GM23338 (cell line): Measurements from ENCODE around the gene COG7. TPM values are rescaled to one million over a fixed set of nuclear protein-coding genes. Genes with fewer than 3 reads are reported as not detected.

Source experiments
- ATAC-seq: fragments of 200-7000 bp; cut with Tn5 transposase; 3 replicates; pipeline ENCODE4 v1.9.1; 2020
- DNase-seq: peaks from one replicate; pipeline ENCODE4 v3.0.0-alpha.2; 2015; ENCODE audit warnings: low spot score
- H2AFZ ChIP-seq: fragments of 200-600 bp; sonication (generic); 2 replicates; pipeline ENCODE4 v1.8.0; 2016; ENCODE audit warnings: antibody characterized with exemption, mild to moderate bottlenecking, moderate library complexity
- H3F3A ChIP-seq: fragments of 200-600 bp; sonication (generic); replicated peaks from 2 replicates; pipeline ENCODE4 v1.8.0; 2017; ENCODE audit warnings: antibody characterized with exemption, mixed run types, low read depth
- H3K27ac ChIP-seq: fragments of 200-600 bp; sonication (generic); 2 replicates; pipeline ENCODE4 v1.6.1; 2016; ENCODE audit warnings: low read depth
- H3K27me3 ChIP-seq: fragments of 200-600 bp; sonication (generic); 2 replicates; pipeline ENCODE4 v1.8.0; 2016; ENCODE audit warnings: mild to moderate bottlenecking, mixed run types, moderate library complexity; ENCODE audit not compliant: insufficient read depth
- H3K36me3 ChIP-seq: fragments of 200-600 bp; sonication (generic); 2 replicates; pipeline ENCODE4 v1.8.0; 2016; ENCODE audit warnings: mild to moderate bottlenecking; ENCODE audit not compliant: insufficient read depth
- H3K4me1 ChIP-seq: fragments of 200-600 bp; sonication (generic); 2 replicates; pipeline ENCODE4 v1.8.0; 2016; ENCODE audit warnings: mild to moderate bottlenecking, moderate library complexity; ENCODE audit not compliant: insufficient read depth
- H3K4me2 ChIP-seq: fragments of 200-600 bp; sonication (generic); 2 replicates; pipeline ENCODE4 v1.7.1; 2017; ENCODE audit warnings: mixed run types
- H3K4me3 ChIP-seq: fragments of 200-600 bp; sonication (generic); 2 replicates; pipeline ENCODE4 v1.6.1; 2016; ENCODE audit warnings: mixed run types
- H3K79me2 ChIP-seq: fragments of 200-600 bp; sonication (generic); replicated peaks from 2 replicates; pipeline ENCODE4 v1.8.0; 2017; ENCODE audit warnings: mild to moderate bottlenecking; ENCODE audit not compliant: insufficient read depth
- H3K9me2 ChIP-seq: fragments of 200-600 bp; sonication (generic); 2 replicates; pipeline ENCODE4 v1.8.0; 2017; ENCODE audit not compliant: insufficient read depth
- H4K20me1 ChIP-seq: fragments of 200-600 bp; sonication (generic); replicated peaks from 2 replicates; pipeline ENCODE4 v1.8.0; 2017; ENCODE audit warnings: mild to moderate bottlenecking; ENCODE audit not compliant: insufficient read depth
- H3K27ac Mint-ChIP-seq: 2 replicates; pipeline ENCODE4 v1.8.0; 2020; ENCODE audit warnings: inconsistent platforms, mild to moderate bottlenecking, moderate library complexity, mixed read lengths
- H3K27me3 Mint-ChIP-seq: 3 replicates; pipeline ENCODE4 v1.8.0; 2022; ENCODE audit warnings: low read depth, mild to moderate bottlenecking, moderate library complexity, mixed read lengths, inconsistent platforms; ENCODE audit not compliant: insufficient read depth, poor library complexity
- H3K36me3 Mint-ChIP-seq: 3 replicates; pipeline ENCODE4 v1.8.0; 2021; ENCODE audit warnings: low read depth, mild to moderate bottlenecking, inconsistent platforms, moderate library complexity, mixed read lengths
- H3K4me1 Mint-ChIP-seq: 3 replicates; pipeline ENCODE4 v1.8.0; 2020; ENCODE audit warnings: mild to moderate bottlenecking, inconsistent platforms, mixed read lengths
- H3K4me3 Mint-ChIP-seq: 3 replicates; pipeline ENCODE4 v1.8.0; 2021; ENCODE audit warnings: moderate library complexity, mild to moderate bottlenecking, inconsistent platforms, mixed read lengths
- H3K9me3 Mint-ChIP-seq: 3 replicates; pipeline ENCODE4 v1.8.0; 2020; ENCODE audit warnings: moderate library complexity, mild to moderate bottlenecking, inconsistent platforms, mixed read lengths
- CREB1 ChIP-seq: fragments of 250-450 bp; sonication (Bioruptor Pico); IDR thresholded peaks from 2 replicates; pipeline ENCODE4 v1.5.0; 2020; ENCODE audit warnings: low read depth, mild to moderate bottlenecking, moderate library complexity
- EZH2 ChIP-seq: fragments of 200-600 bp; sonication (generic); IDR thresholded peaks from one replicate; pipeline ENCODE4 v1.8.0; 2017; ENCODE audit warnings: antibody characterized with exemption, mild to moderate bottlenecking, low read depth; ENCODE audit not compliant: unreplicated experiment
- EZH2phosphoT487 ChIP-seq: fragments of 200-600 bp; sonication (generic); IDR thresholded peaks from one replicate; pipeline ENCODE4 v1.8.1; 2018; ENCODE audit warnings: antibody characterized with exemption; ENCODE audit not compliant: unreplicated experiment
- JUNB ChIP-seq: IDR thresholded peaks from one replicate; pipeline ENCODE4 v1.6.1; 2016; ENCODE audit warnings: antibody characterized with exemption; ENCODE audit not compliant: unreplicated experiment
- NANOG ChIP-seq: IDR thresholded peaks from 2 replicates; pipeline ENCODE4 v1.6.1; 2016; ENCODE audit warnings: antibody characterized with exemption, borderline replicate concordance
- POLR2AphosphoS5 ChIP-seq: IDR thresholded peaks from 2 replicates; pipeline ENCODE4 v1.6.1; 2016; ENCODE audit warnings: antibody characterized with exemption, low read depth
- REST ChIP-seq: IDR thresholded peaks from one replicate; pipeline ENCODE4 v1.6.1; 2018; ENCODE audit warnings: antibody characterized with exemption; ENCODE audit not compliant: unreplicated experiment
- STAT1 ChIP-seq: IDR thresholded peaks from one replicate; pipeline ENCODE4 v1.6.1; 2016; ENCODE audit warnings: antibody characterized with exemption; ENCODE audit not compliant: unreplicated experiment
- ZNF114 ChIP-seq: fragments of 250-450 bp; sonication (Bioruptor Pico); IDR thresholded peaks from 2 replicates; pipeline ENCODE4 v1.5.0; 2020; ENCODE audit warnings: mild to moderate bottlenecking, moderate library complexity
- ZNF331 ChIP-seq: fragments of 250-450 bp; sonication (Bioruptor Pico); IDR thresholded peaks from 2 replicates; pipeline ENCODE4 v1.5.0; 2020; ENCODE audit warnings: low read depth, mild to moderate bottlenecking, moderate library complexity
- polyA plus RNA-seq: library from polyadenylated mRNA; unstranded; fragments of >200 nt; fragmentation: Nextera tagmentation; extraction: Ambion mirVana; gene quantifications from 2 replicates; pipeline ENCODE4 v1.2.1, GENCODE V29; 2016
- total RNA-seq: library from RNA; depleted of rRNA; stranded (reverse); fragments of >200 nt; shearing (Covaris generic); gene quantifications from 2 replicates; pipeline ENCODE4 v1.2.3, GENCODE V29; 2014
- TF ChIP-seq, protein P1 (sequence below), 2 experiments: fragments of 200-600 bp in 1 of 2; sonication (generic) in 1 of 2; conservative IDR thresholded peaks; 2 replicates each; pipeline versions ENCODE4 v1.5.1 to v1.6.1; 2016 to 2017; ENCODE audit warnings: antibody characterized with exemption in 2 of 2, low read depth in 2 of 2, mild to moderate bottlenecking in 2 of 2, moderate library complexity in 1 of 2
- TF ChIP-seq, protein P2 (sequence below): fragments of 250-450 bp; sonication (Bioruptor Pico); IDR thresholded peaks from 2 replicates; pipeline ENCODE4 v1.5.0; 2020; ENCODE audit warnings: mild to moderate bottlenecking, moderate library complexity
- TF ChIP-seq, protein P3 (sequence below): IDR thresholded peaks from 2 replicates; pipeline ENCODE4 v1.6.1; 2016; ENCODE audit warnings: antibody characterized with exemption

The COG7 gene
- total and polyA plus RNA-seq, 2 experiments from 2014 or later, result 9.2 to 20.0 TPM

GRCh38 chr16:23384878-23385277 is 68.1 kb downstream of the COG7 start:
- no peaks in the 10 kb centered on the region for H4K20me1 ChIP-seq
- H3K27ac Mint-ChIP-seq, result no peak overlapping the region
- DNase-seq, result no peak
- no peak overlapping the region for H3K27ac ChIP-seq
- H2AFZ ChIP-seq, result no peak overlapping the region
- peaks cover 4% of the 10 kb centered on the region; the same call in 2 of the 3 replicates for H3K36me3 Mint-ChIP-seq
- no peak overlapping the region for H3K4me3 Mint-ChIP-seq
- 0 out of 2 replicates have a peak, but pooled peaks cover 4% of the 10 kb centered on the region for H3K4me1 ChIP-seq
- TF ChIP-seq, protein P1, sequence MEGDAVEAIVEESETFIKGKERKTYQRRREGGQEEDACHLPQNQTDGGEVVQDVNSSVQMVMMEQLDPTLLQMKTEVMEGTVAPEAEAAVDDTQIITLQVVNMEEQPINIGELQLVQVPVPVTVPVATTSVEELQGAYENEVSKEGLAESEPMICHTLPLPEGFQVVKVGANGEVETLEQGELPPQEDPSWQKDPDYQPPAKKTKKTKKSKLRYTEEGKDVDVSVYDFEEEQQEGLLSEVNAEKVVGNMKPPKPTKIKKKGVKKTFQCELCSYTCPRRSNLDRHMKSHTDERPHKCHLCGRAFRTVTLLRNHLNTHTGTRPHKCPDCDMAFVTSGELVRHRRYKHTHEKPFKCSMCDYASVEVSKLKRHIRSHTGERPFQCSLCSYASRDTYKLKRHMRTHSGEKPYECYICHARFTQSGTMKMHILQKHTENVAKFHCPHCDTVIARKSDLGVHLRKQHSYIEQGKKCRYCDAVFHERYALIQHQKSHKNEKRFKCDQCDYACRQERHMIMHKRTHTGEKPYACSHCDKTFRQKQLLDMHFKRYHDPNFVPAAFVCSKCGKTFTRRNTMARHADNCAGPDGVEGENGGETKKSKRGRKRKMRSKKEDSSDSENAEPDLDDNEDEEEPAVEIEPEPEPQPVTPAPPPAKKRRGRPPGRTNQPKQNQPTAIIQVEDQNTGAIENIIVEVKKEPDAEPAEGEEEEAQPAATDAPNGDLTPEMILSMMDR (conservative IDR thresholded peaks at IDR 0.05; ENCODE audit: low read depth in 2 of 2), result no peak
- TF ChIP-seq EZH2phosphoT487 (no peak), ZNF114 (CRISPR knock-in tag) (no peak), ZNF331 (CRISPR knock-in tag) (no peak), STAT1 (no peak), POLR2AphosphoS5 (no peak), CREB1 (CRISPR knock-in tag) (no peak), NANOG (no peak), EZH2 (no peak), JUNB (no peak), REST (no peak)
- TF ChIP-seq, protein P2, sequence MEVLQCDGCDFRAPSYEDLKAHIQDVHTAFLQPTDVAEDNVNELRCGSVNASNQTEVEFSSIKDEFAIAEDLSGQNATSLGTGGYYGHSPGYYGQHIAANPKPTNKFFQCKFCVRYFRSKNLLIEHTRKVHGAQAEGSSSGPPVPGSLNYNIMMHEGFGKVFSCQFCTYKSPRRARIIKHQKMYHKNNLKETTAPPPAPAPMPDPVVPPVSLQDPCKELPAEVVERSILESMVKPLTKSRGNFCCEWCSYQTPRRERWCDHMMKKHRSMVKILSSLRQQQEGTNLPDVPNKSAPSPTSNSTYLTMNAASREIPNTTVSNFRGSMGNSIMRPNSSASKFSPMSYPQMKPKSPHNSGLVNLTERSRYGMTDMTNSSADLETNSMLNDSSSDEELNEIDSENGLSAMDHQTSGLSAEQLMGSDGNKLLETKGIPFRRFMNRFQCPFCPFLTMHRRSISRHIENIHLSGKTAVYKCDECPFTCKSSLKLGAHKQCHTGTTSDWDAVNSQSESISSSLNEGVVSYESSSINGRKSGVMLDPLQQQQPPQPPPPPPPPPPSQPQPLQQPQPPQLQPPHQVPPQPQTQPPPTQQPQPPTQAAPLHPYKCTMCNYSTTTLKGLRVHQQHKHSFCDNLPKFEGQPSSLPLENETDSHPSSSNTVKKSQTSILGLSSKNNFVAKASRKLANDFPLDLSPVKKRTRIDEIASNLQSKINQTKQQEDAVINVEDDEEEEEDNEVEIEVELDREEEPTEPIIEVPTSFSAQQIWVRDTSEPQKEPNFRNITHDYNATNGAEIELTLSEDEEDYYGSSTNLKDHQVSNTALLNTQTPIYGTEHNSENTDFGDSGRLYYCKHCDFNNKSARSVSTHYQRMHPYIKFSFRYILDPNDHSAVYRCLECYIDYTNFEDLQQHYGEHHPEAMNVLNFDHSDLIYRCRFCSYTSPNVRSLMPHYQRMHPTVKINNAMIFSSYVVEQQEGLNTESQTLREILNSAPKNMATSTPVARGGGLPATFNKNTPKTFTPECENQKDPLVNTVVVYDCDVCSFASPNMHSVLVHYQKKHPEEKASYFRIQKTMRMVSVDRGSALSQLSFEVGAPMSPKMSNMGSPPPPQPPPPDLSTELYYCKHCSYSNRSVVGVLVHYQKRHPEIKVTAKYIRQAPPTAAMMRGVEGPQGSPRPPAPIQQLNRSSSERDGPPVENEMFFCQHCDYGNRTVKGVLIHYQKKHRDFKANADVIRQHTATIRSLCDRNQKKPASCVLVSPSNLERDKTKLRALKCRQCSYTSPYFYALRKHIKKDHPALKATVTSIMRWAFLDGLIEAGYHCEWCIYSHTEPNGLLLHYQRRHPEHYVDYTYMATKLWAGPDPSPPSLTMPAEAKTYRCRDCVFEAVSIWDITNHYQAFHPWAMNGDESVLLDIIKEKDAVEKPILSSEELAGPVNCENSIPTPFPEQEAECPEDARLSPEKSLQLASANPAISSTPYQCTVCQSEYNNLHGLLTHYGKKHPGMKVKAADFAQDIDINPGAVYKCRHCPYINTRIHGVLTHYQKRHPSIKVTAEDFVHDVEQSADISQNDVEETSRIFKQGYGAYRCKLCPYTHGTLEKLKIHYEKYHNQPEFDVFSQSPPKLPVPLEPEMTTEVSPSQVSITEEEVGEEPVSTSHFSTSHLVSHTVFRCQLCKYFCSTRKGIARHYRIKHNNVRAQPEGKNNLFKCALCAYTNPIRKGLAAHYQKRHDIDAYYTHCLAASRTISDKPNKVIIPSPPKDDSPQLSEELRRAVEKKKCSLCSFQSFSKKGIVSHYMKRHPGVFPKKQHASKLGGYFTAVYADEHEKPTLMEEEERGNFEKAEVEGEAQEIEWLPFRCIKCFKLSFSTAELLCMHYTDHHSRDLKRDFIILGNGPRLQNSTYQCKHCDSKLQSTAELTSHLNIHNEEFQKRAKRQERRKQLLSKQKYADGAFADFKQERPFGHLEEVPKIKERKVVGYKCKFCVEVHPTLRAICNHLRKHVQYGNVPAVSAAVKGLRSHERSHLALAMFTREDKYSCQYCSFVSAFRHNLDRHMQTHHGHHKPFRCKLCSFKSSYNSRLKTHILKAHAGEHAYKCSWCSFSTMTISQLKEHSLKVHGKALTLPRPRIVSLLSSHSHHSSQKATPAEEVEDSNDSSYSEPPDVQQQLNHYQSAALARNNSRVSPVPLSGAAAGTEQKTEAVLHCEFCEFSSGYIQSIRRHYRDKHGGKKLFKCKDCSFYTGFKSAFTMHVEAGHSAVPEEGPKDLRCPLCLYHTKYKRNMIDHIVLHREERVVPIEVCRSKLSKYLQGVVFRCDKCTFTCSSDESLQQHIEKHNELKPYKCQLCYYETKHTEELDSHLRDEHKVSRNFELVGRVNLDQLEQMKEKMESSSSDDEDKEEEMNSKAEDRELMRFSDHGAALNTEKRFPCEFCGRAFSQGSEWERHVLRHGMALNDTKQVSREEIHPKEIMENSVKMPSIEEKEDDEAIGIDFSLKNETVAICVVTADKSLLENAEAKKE, result no peak
- TF ChIP-seq, protein P3, sequence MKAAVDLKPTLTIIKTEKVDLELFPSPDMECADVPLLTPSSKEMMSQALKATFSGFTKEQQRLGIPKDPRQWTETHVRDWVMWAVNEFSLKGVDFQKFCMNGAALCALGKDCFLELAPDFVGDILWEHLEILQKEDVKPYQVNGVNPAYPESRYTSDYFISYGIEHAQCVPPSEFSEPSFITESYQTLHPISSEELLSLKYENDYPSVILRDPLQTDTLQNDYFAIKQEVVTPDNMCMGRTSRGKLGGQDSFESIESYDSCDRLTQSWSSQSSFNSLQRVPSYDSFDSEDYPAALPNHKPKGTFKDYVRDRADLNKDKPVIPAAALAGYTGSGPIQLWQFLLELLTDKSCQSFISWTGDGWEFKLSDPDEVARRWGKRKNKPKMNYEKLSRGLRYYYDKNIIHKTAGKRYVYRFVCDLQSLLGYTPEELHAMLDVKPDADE, result no peak
- no peaks in the 10 kb centered on the region for H3K4me1 Mint-ChIP-seq
- H3K9me2 ChIP-seq, result no peaks in the 10 kb centered on the region
- H3K36me3 ChIP-seq, result no peaks in the 10 kb centered on the region
- no peak overlapping the region for H3K4me3 ChIP-seq
- H3K4me2 ChIP-seq, result no peak overlapping the region
- H3K9me3 Mint-ChIP-seq, result no peaks in the 10 kb centered on the region
- no peaks in the 10 kb centered on the region for H3K79me2 ChIP-seq
- no peaks in the 10 kb centered on the region for H3F3A ChIP-seq
- no peak for ATAC-seq
- no peaks in the 10 kb centered on the region for H3K27me3 ChIP-seq
- peaks cover under 1% of the 10 kb centered on the region for H3K27me3 Mint-ChIP-seq
